ENCODE data around the gene TRRAP. TPM values are rescaled to one million over a fixed set of nuclear protein-coding genes. Genes with fewer than 3 reads are reported as not detected.

TRRAP gene
- total RNA-seq, 2 experiments from 2014 or later: 45.5 to 48.2 TPM

- intact Hi-C loops (cut with micrococcal nuclease): no loop called here
- Mint-ChIP-seq H3K4me3 (peak overlapping the region; percentile 52), H3K9me3 (no peaks in the 10 kb centered on the region), H3K27ac (peak overlapping the region; percentile 96), H3K4me1 (ENCODE audit: low read depth) (peaks cover 33% of the 10 kb centered on the region), H3K27me3 (no peaks in the 10 kb centered on the region), H3K36me3 (ENCODE audit: low read depth) (peaks cover 45% of the 10 kb centered on the region)
- CTCF ChIA-PET: interaction anchor here (0.7 to 1.6 kb wide), 3 partner anchors 8 to 12 kb away, joined by 3 to 5 read pairs (median 3); no protein-coding TSS in a partner anchor
- DNase-seq: peak; percentile 76
- ATAC-seq: peak; percentile 89
- POLR2A ChIA-PET: interaction anchor here (1.4 kb wide), 1 partner anchor 10 kb away, joined by 4 read pairs; no protein-coding TSS in a partner anchor
- no peak for TF ChIP-seq CTCF (IDR thresholded peaks at IDR 0.05)
These were observed 122.7 kb downstream of the TRRAP start for GRCh38 chr7:99000904-99001465.

- peak; percentile 53 for DNase-seq
- peak overlapping the region; percentile 96 for H3K27ac Mint-ChIP-seq
- ChIA-PET CTCF (interaction anchor here (0.7 to 1.6 kb wide), 3 partner anchors 9 to 13 kb away, joined by 3 to 5 read pairs (median 3); no protein-coding TSS in a partner anchor), POLR2A (interaction anchor here (1.4 kb wide), 1 partner anchor 10 kb away, joined by 4 read pairs; no protein-coding TSS in a partner anchor)
- intact Hi-C loops (cut with micrococcal nuclease): no loop called here
- peaks cover 29% of the 10 kb centered on the region for H3K4me1 Mint-ChIP-seq (ENCODE audit: low read depth)
- H3K36me3 Mint-ChIP-seq (ENCODE audit: low read depth): peaks cover 46% of the 10 kb centered on the region
- ATAC-seq: peak; percentile 80
- H3K4me3 Mint-ChIP-seq: peak overlapping the region; percentile 52
- TF ChIP-seq CTCF (IDR thresholded peaks at IDR 0.05): no peak
- H3K9me3 Mint-ChIP-seq: no peaks in the 10 kb centered on the region
- no peaks in the 10 kb centered on the region for H3K27me3 Mint-ChIP-seq
These were observed 123.3 kb downstream of the TRRAP start for GRCh38 chr7:99001482-99002147.

GRCh38 chr7:99002148-99002826 is 124.0 kb downstream of the TRRAP start:
- DNase-seq: no peak

GRCh38 chr7:99002827-99003212 is 124.5 kb downstream of the TRRAP start:
- intact Hi-C loops (cut with micrococcal nuclease): no loop called here
- ChIA-PET POLR2A (interaction anchor here (0.6 to 1.0 kb wide), 2 partner anchors 13 to 29 kb away, joined by 3 read pairs; no protein-coding TSS in a partner anchor), CTCF (interaction anchor here (0.8 kb wide), 1 partner anchor 37 kb away, joined by 3 read pairs; no protein-coding TSS in a partner anchor)
- Mint-ChIP-seq H3K4me1 (ENCODE audit: low read depth) (peaks cover 29% of the 10 kb centered on the region), H3K9me3 (no peaks in the 10 kb centered on the region), H3K36me3 (ENCODE audit: low read depth) (peaks cover 49% of the 10 kb centered on the region), H3K4me3 (no peak overlapping the region), H3K27me3 (no peaks in the 10 kb centered on the region), H3K27ac (peak overlapping the region; percentile 96)
- no peak for ATAC-seq
- no peak for TF ChIP-seq CTCF (IDR thresholded peaks at IDR 0.05)
- DNase-seq: no peak

More at GRCh38 chr7:99002148-99002826, 124.0 kb downstream of the TRRAP start:
- intact Hi-C loops (cut with micrococcal nuclease): no loop called here
- TF ChIP-seq CTCF (IDR thresholded peaks at IDR 0.05): no peak
- ATAC-seq: peak; percentile 19
- no peaks in the 10 kb centered on the region for H3K9me3 Mint-ChIP-seq
- peak overlapping the region; percentile 96 for H3K27ac Mint-ChIP-seq
- no peaks in the 10 kb centered on the region for H3K27me3 Mint-ChIP-seq
- no peak overlapping the region for H3K4me3 Mint-ChIP-seq
- CTCF ChIA-PET: interaction anchor here (0.8 to 1.6 kb wide), 3 partner anchors 11 to 38 kb away, joined by 3 to 5 read pairs (median 3); no protein-coding TSS in a partner anchor
- H3K4me1 Mint-ChIP-seq (ENCODE audit: low read depth): peaks cover 29% of the 10 kb centered on the region
- POLR2A ChIA-PET: interaction anchor here (0.6 to 1.4 kb wide), 3 partner anchors 11 to 29 kb away, joined by 3 to 4 read pairs (median 3); no protein-coding TSS in a partner anchor
- peaks cover 51% of the 10 kb centered on the region for H3K36me3 Mint-ChIP-seq (ENCODE audit: low read depth)
